Uterus (tissue), 4 donors: ENCODE data around the gene CDC27. TPM values are rescaled to one million over a fixed set of nuclear protein-coding genes. Genes with fewer than 3 reads are reported as not detected.

ENCODE experiments used
- DNase-seq, 2 donors: peaks; one replicate each; pipeline ENCODE4 v3.0.0-alpha.2; 2019 to 2020
- H3K27ac ChIP-seq, 2 donors: fragments of 200-600 bp; sonication (generic); 1 replicate in 1 of 2; 2 replicates in 1 of 2; pipeline ENCODE4 v1.5.1; 2016 to 2018
- H3K27me3 ChIP-seq, 2 donors: fragments of 200-600 bp; sonication (generic); one replicate each; pipeline ENCODE4 v1.5.1; 2018 to 2019; ENCODE audit warnings: control low read depth in 1 of 2
- H3K36me3 ChIP-seq, 2 donors: fragments of 200-600 bp; sonication (generic); one replicate each; pipeline ENCODE4 v1.5.1; 2019; ENCODE audit warnings: control low read depth in 1 of 2
- H3K4me1 ChIP-seq, 2 donors: fragments of 200-600 bp; sonication (generic); one replicate each; pipeline ENCODE4 v1.5.1; 2018 to 2019; ENCODE audit warnings: control low read depth in 1 of 2
- H3K4me3 ChIP-seq, 2 donors: fragments of 200-600 bp; sonication (generic); 1 replicate in 1 of 2; 2 replicates in 1 of 2; pipeline ENCODE4 v1.5.1; 2018 to 2019; ENCODE audit warnings: mild to moderate bottlenecking in 1 of 2
- H3K9me3 ChIP-seq, 2 donors: fragments of 200-600 bp; sonication (generic); one replicate each; pipeline ENCODE4 v1.5.1; 2019; ENCODE audit warnings: control low read depth in 1 of 2
- POLR2A ChIP-seq, 2 donors: fragments of 450-650 bp; IDR thresholded peaks; one replicate each; pipeline ENCODE4 v1.6.1; 2016; ENCODE audit warnings: antibody characterized with exemption in 2 of 2, mild to moderate bottlenecking in 1 of 2, moderate library complexity in 1 of 2
- intact Hi-C: fragments of 100-400 bp; cut with DNase I; formaldehyde crosslinking; loops from one replicate; pipeline ENCODE4 v1.15.1; 2023; ENCODE audit warnings: low total_unique reads
- total RNA-seq, 4 donors: library from RNA; depleted of rRNA in 3 of 4; stranded (reverse); fragments of >200 nt in 3 of 4; gene quantifications; one replicate each; pipeline versions ENCODE4 v1.1.0 to v1.2.4, GENCODE V29; 2014 to 2023
- TF ChIP-seq, protein P1 (sequence below), 4 experiments: fragments of 200-600 bp in 2 of 4; fragments of 450-650 bp in 2 of 4; sonication (generic) in 2 of 4; IDR thresholded peaks; one replicate each; pipeline ENCODE4 v1.5.1; 2016 to 2019; ENCODE audit warnings: antibody characterized with exemption in 4 of 4, mild to moderate bottlenecking in 2 of 4, moderate library complexity in 1 of 4
- donor health status: DM: yes; HTN: yes; CAD: no.

CDC27 gene, protein sequence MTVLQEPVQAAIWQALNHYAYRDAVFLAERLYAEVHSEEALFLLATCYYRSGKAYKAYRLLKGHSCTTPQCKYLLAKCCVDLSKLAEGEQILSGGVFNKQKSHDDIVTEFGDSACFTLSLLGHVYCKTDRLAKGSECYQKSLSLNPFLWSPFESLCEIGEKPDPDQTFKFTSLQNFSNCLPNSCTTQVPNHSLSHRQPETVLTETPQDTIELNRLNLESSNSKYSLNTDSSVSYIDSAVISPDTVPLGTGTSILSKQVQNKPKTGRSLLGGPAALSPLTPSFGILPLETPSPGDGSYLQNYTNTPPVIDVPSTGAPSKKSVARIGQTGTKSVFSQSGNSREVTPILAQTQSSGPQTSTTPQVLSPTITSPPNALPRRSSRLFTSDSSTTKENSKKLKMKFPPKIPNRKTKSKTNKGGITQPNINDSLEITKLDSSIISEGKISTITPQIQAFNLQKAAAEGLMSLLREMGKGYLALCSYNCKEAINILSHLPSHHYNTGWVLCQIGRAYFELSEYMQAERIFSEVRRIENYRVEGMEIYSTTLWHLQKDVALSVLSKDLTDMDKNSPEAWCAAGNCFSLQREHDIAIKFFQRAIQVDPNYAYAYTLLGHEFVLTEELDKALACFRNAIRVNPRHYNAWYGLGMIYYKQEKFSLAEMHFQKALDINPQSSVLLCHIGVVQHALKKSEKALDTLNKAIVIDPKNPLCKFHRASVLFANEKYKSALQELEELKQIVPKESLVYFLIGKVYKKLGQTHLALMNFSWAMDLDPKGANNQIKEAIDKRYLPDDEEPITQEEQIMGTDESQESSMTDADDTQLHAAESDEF
- 100 to 1,000 TPM in 3 of 4 donors, 10 to 100 TPM in 1; 87.1 to 129 (median 108) TPM for total RNA-seq

DNA sequence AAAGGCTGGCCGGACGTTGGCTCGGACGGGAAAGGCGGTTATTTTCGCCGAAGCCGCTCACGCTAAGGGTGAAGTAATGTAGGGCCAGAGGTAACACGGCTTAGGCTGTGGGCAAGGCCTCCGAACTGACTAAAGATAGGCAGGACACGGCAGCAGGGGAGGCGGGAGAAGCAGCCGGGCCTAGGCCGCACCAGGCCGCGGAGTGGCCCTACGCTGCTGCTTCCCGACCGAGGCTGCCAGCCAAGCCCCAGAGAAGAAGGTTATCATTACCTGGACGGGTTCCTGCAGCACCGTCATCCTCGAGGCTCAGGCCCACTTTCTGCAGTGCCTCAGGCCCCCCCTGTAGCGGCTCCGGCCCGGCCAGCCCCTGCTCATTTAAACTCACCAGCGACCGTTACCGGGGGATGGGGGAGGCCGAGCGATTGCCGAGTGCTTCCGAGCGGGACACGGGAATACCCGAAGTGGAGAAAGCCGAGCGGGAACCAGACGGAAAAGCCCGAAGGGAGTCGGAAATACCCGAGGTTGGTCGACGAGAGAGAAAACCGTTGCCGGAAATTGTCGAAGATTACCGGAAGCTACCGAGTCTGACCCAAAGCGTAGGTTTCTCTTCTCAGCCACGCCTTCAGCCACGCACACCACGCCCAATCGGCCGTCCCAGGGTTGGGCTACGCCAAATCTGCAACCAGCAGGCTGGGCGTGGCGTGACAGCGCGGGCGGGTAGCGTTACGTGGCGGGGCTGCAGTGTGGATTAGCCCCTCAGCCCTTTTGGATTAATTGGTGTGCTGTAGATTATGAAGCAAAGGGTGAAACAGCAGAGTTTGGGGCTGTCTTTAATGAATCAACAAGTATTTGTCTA is at the start of gene CDC27:
Gene CDC27 (minus strand): TSS at position 420 of the 856 bp plus-strand sequence. CDS start 123 bp downstream, at position 297.
- Histone ChIP-seq H3K27me3 (no peaks in the 10 kb centered on the region), H3K4me1 (peaks cover 0 to 14% of the 10 kb centered on the region in 2 donors), H3K36me3 (no peaks in the 10 kb centered on the region), H3K27ac (peak within 1 kb of the TSS; percentile 94 to 96), H3K9me3 (no peaks in the 10 kb centered on the region), H3K4me3 (peak within 1 kb of the TSS; percentile 86 to 89)
- DNase-seq, result peak; percentile 100
- TF ChIP-seq POLR2A (IDR thresholded peaks at IDR 0.05), result peak; percentile 50 to 69
- TF ChIP-seq, protein P1, sequence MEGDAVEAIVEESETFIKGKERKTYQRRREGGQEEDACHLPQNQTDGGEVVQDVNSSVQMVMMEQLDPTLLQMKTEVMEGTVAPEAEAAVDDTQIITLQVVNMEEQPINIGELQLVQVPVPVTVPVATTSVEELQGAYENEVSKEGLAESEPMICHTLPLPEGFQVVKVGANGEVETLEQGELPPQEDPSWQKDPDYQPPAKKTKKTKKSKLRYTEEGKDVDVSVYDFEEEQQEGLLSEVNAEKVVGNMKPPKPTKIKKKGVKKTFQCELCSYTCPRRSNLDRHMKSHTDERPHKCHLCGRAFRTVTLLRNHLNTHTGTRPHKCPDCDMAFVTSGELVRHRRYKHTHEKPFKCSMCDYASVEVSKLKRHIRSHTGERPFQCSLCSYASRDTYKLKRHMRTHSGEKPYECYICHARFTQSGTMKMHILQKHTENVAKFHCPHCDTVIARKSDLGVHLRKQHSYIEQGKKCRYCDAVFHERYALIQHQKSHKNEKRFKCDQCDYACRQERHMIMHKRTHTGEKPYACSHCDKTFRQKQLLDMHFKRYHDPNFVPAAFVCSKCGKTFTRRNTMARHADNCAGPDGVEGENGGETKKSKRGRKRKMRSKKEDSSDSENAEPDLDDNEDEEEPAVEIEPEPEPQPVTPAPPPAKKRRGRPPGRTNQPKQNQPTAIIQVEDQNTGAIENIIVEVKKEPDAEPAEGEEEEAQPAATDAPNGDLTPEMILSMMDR (IDR thresholded peaks at IDR 0.05), result peak in 2 of 4 experiments; percentile 6 to 11
- intact Hi-C loops, result no loop called here

DNA sequence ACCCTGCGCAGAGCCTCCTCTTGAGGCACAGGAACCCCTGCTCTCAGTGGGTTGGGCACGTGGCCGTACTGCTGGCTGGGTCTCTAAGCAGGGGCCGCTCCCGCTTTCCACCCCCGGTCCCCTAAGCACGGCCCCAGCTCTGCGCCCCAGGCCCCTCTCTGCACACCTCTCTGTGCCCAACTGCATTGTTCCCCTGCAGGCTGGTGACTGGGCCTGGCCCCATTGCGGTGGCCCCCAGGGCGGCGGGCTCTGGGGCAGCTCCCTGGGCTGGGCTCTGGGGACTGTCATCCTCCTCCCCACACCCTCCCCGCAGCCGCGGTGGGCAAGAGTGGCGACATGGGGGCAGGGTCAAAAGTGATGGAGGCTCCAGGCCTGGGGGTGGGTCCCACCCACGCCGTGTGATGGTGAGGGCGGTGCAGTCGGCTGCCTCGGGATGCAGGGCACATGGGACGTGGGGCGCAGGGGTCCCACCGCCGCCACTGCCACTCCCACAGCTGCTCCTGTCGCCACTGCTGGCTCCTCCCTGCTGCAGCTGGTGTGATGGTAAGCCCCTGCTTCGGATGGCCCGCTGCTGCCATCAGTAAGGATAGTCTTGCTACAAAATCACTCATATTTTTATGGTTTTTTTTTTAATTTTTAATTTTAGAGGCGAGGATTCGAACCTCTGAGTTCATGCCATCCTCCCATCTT is 49.4 kb upstream of the CDC27 start:
- Histone ChIP-seq H3K27ac (no peak overlapping the region), H3K36me3 (no peaks in the 10 kb centered on the region), H3K4me1 (no peaks in the 10 kb centered on the region), H3K4me3 (no peak overlapping the region), H3K9me3 (no peaks in the 10 kb centered on the region), H3K27me3 (no peaks in the 10 kb centered on the region)
- intact Hi-C loops, result no loop called here
- no peak for DNase-seq
- TF ChIP-seq, protein P1 (IDR thresholded peaks at IDR 0.05), result no peak
- no peak for TF ChIP-seq POLR2A (IDR thresholded peaks at IDR 0.05)

DNA sequence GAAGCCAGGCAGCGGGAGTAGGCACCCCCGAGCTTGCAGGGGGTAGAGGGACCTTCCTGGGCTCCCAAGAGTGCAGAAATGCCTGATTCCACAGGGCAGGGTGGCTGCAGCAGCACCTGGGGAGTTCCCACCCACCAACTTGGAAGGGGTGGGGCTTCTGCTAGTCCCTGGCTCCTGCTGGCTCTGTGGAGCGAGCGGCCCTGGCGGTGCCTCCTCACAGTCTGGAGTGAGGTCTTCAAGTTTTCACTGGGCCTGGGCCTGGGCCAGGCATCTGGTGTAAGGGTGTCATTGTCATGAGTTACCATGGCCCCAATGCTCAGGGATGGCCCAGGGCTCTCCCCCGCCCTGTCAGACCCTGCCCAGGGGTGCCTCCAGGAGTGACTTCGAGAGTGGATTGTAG is 48.7 kb upstream of the CDC27 start:
- H3K27ac ChIP-seq, result no peak overlapping the region
- TF ChIP-seq, protein P1 (IDR thresholded peaks at IDR 0.05), result no peak
- no peak for TF ChIP-seq POLR2A (IDR thresholded peaks at IDR 0.05)
- no peaks in the 10 kb centered on the region for H3K4me1 ChIP-seq
- no peaks in the 10 kb centered on the region for H3K9me3 ChIP-seq
- DNase-seq, result no peak
- no peak overlapping the region for H3K4me3 ChIP-seq
- intact Hi-C loops, result no loop called here
- no peaks in the 10 kb centered on the region for H3K36me3 ChIP-seq
- H3K27me3 ChIP-seq, result no peaks in the 10 kb centered on the region

DNA sequence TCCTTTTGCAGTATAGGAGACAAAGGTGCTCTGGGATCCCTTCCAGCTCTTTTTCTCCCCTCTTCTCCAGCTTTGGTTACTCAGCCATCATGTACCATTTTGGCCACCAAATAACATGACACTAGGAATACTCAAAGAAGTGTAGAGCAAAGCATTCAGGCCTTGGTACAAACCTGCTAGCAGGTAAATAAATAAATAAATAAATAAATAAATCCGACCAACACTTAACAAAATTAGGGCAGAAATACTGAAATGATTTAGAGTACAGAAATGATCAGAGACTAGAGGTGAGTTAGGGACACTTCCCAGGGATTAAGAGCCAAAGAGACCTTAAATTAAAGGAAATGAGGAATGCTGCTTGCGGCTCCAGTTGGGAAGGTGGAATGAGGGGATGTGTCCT is 46.8 kb upstream of the CDC27 start:
- DNase-seq, result no peak
- no peaks in the 10 kb centered on the region for H3K27me3 ChIP-seq
- TF ChIP-seq, protein P1 (IDR thresholded peaks at IDR 0.05), result no peak
- TF ChIP-seq POLR2A (IDR thresholded peaks at IDR 0.05), result no peak
- H3K36me3 ChIP-seq, result no peaks in the 10 kb centered on the region
- H3K4me1 ChIP-seq, result no peaks in the 10 kb centered on the region
- no peak overlapping the region for H3K27ac ChIP-seq
- H3K9me3 ChIP-seq, result no peaks in the 10 kb centered on the region
- no peak overlapping the region for H3K4me3 ChIP-seq
- intact Hi-C loops, result no loop called here
